Osteoblast (primary cell): ENCODE measurements around the gene TRPC4. TPM values are rescaled to one million over a fixed set of nuclear protein-coding genes. Genes with fewer than 3 reads are reported as not detected.
"Not testable (repeated sequence)": the region's sequence is repeated elsewhere in the genome, so short reads cannot be mapped to it uniquely, and the experiment has no call there.

Experiments
- DNase-seq: peaks from one replicate; pipeline ENCODE4 v3.0.0; 2011; ENCODE audit warnings: low spot score, mixed read lengths; ENCODE audit not compliant: insufficient read length; ENCODE audit errors: missing footprints
- H2AFZ ChIP-seq: 2 replicates; pipeline ENCODE4 v1.6.0; 2011; ENCODE audit warnings: mild to moderate bottlenecking, low read length
- H3K27ac ChIP-seq: 2 replicates; pipeline ENCODE4 v1.5.1; 2011; ENCODE audit warnings: mild to moderate bottlenecking, low read depth, low read length, moderate library complexity
- H3K27me3 ChIP-seq: 2 replicates; pipeline ENCODE4 v1.6.0; 2012; ENCODE audit warnings: mild to moderate bottlenecking, control low read depth, inconsistent platforms, low read length, moderate library complexity; ENCODE audit not compliant: insufficient read depth
- H3K36me3 ChIP-seq: 2 replicates; pipeline ENCODE4 v1.5.1; 2011; ENCODE audit warnings: mild to moderate bottlenecking, low read length, control low read depth, moderate library complexity; ENCODE audit not compliant: insufficient read depth
- H3K4me1 ChIP-seq: 2 replicates; pipeline ENCODE4 v1.5.1; 2011; ENCODE audit warnings: mild to moderate bottlenecking, low read length, control low read depth, moderate library complexity; ENCODE audit not compliant: insufficient read depth
- H3K4me2 ChIP-seq: 2 replicates; pipeline ENCODE4 v1.6.0; 2011; ENCODE audit warnings: mild to moderate bottlenecking, low read length; ENCODE audit not compliant: insufficient read depth
- H3K4me3 ChIP-seq: fragments of 200-600 bp; sonication (generic); 3 replicates; pipeline ENCODE4 v1.5.1; 2012; ENCODE audit warnings: mild to moderate bottlenecking, low read length, inconsistent platforms; ENCODE audit not compliant: insufficient read depth
- H3K79me2 ChIP-seq: 2 replicates; pipeline ENCODE4 v1.6.0; 2012; ENCODE audit warnings: mild to moderate bottlenecking, low read length, control low read depth, inconsistent platforms; ENCODE audit not compliant: insufficient read depth
- H3K9me3 ChIP-seq: 2 replicates; pipeline ENCODE4 v1.5.1; 2011; ENCODE audit warnings: low read depth, low read length, control low read depth
- H4K20me1 ChIP-seq: 2 replicates; pipeline ENCODE4 v1.6.0; 2012; ENCODE audit warnings: mild to moderate bottlenecking, low read length, control low read depth; ENCODE audit not compliant: insufficient read depth
- CTCF ChIP-seq: IDR thresholded peaks from 2 replicates; pipeline ENCODE4 v1.5.1; 2011; ENCODE audit warnings: mild to moderate bottlenecking, low read depth, low read length, moderate library complexity; ENCODE audit errors: extremely low read depth
- total RNA-seq: library from RNA; depleted of rRNA; stranded (reverse); fragments of >200 nt; gene quantifications from 2 replicates; pipeline ENCODE4 v1.2.3, GENCODE V29; 2012

TRPC4 gene
- total RNA-seq, 1 donor: 9.8 TPM

DNA sequence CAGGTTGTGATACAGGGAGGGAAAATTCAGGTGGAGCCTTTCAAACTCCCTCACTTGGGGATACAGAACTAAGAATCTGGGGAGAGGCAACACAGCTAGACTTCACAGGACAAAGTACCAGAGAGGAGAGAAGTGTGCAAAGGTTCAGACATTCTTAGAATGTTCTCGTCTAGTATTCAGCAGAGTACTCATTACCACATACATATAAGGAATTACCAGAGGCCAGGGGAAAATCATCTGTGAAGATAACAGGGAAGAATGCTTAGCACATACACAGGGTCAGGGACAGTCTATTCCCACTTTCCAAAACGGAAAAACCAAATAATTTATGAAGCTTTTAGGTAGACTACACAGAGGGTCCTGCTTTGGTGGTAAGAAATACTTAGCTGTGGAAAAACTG is 58.1 kb downstream of the TRPC4 start:
- Histone ChIP-seq H3K27me3 (no peaks in the 10 kb centered on the region), H3K79me2 (peaks cover 84% of the 10 kb centered on the region), H3K4me3 (no peak overlapping the region), H3K4me1 (no peaks in the 10 kb centered on the region), H3K36me3 (no peaks in the 10 kb centered on the region), H4K20me1 (no peaks in the 10 kb centered on the region), H3K27ac (no peak overlapping the region), H3K9me3 (no peaks in the 10 kb centered on the region), H3K4me2 (peak overlapping the region; percentile 2), H2AFZ (no peak overlapping the region)
- DNase-seq: no peak
- TF ChIP-seq CTCF: no peak

DNA sequence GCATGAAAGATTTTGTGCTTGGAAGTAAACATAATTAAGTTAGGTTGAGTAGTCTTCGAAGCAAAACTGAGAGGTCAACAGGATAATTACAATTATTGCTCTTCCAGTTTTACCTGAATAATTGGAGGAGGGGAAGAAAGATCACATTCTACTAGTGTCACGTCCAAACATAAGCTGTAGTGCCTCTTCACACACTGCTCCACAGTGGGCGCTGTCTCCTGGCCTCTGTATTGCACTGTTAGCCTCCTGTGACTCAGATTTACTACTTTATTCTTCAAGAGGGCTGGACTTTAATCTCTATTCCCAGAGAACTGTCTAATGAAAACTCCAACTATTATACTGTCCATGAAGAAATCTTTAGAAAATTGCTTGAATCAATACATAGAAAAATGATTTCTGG is 62.9 kb downstream of the TRPC4 start:
- Histone ChIP-seq H3K79me2 (peaks cover 73% of the 10 kb centered on the region), H3K27ac (no peak overlapping the region), H3K9me3 (no peaks in the 10 kb centered on the region), H2AFZ (no peak overlapping the region), H3K4me1 (no peaks in the 10 kb centered on the region), H3K4me3 (no peak overlapping the region), H3K27me3 (no peaks in the 10 kb centered on the region), H4K20me1 (no peaks in the 10 kb centered on the region), H3K4me2 (no peak overlapping the region), H3K36me3 (no peaks in the 10 kb centered on the region)
- TF ChIP-seq CTCF: no peak
- no peak for DNase-seq

- no peaks in the 10 kb centered on the region for H3K27me3 ChIP-seq
- H3K4me3 ChIP-seq: no peak overlapping the region
- H4K20me1 ChIP-seq: no peaks in the 10 kb centered on the region
- peak overlapping the region; percentile 38 for H3K27ac ChIP-seq
- H3K4me2 ChIP-seq: no peak overlapping the region
- no peaks in the 10 kb centered on the region for H3K36me3 ChIP-seq
- peaks cover 26% of the 10 kb centered on the region for H3K4me1 ChIP-seq
- no peak for TF ChIP-seq CTCF
- DNase-seq: no peak
- peaks cover 44% of the 10 kb centered on the region for H3K79me2 ChIP-seq
- H3K9me3 ChIP-seq: no peaks in the 10 kb centered on the region
- no peak overlapping the region for H2AFZ ChIP-seq
Observed at GRCh38 chr13:37797631-37798030, 71.9 kb downstream of the TRPC4 start.

- H2AFZ ChIP-seq, H4K20me1 ChIP-seq, H3K36me3 ChIP-seq, H3K27ac ChIP-seq, H3K4me2 ChIP-seq, DNase-seq, H3K4me3 ChIP-seq, H3K27me3 ChIP-seq, H3K9me3 ChIP-seq: not testable (repeated sequence)
- H3K79me2 ChIP-seq: peaks cover 45% of the 10 kb centered on the region
- peaks cover 34% of the 10 kb centered on the region for H3K4me1 ChIP-seq
Observed at GRCh38 chr13:37796795-37797194, 72.8 kb downstream of the TRPC4 start.
